Heart left ventricle (tissue), 13 donors: ENCODE data around the gene TMEM123.

Experiments
- POLR2A ChIP-seq, 2 donors: fragments of 450-650 bp; IDR thresholded peaks; one replicate each; pipeline ENCODE4 v1.6.1; 2017; ENCODE audit warnings: antibody characterized with exemption in 2 of 2, mild to moderate bottlenecking in 2 of 2, moderate library complexity in 2 of 2
- TF ChIP-seq, protein P1 (sequence below), 12 donors: fragments of 200-600 bp; sonication (generic) in 4 of 12; IDR thresholded peaks; one replicate each; pipeline versions ENCODE4 v1.5.0 to v1.8.0; 2018 to 2022; ENCODE audit warnings: antibody characterized with exemption in 12 of 12, mild to moderate bottlenecking in 5 of 12
- donor health status: ischemic (EF 13 %, LVEDD 7.1; RV severe dilation, severe dysfunction).
- donor health status: DM: no; HTN: yes; CAD: no.
- donor health status: DM: no; HTN: no; CAD: no.
- donor health status: ischemic (EF 25% LVEDD 6.9; RV normal size, moderate dysfunction).
- donor health status: ischemic (EF 25% LVEDD 5.7; RV mildly dilated, moderate dysfunction).
- donor health status: ischemic (EF 35%, LVEDD 5.7; RV mildly dilated, moderate dysfunction).
- donor health status: nonischemic (EF 11% LVEDD 7.7; RV severe dilation, severe dysfunction).
- donor health status: DM: yes; HTN: yes; CAD: no.
- donor health status: PGD.
- donor health status: ischemic (EF 29% LVEDD 5.4; RV normal size, mild dysfunction).
- donor health status: nonischemic (EF 23%, LVEDD 6.1; RV moderate dilation, normal function).

DNA sequence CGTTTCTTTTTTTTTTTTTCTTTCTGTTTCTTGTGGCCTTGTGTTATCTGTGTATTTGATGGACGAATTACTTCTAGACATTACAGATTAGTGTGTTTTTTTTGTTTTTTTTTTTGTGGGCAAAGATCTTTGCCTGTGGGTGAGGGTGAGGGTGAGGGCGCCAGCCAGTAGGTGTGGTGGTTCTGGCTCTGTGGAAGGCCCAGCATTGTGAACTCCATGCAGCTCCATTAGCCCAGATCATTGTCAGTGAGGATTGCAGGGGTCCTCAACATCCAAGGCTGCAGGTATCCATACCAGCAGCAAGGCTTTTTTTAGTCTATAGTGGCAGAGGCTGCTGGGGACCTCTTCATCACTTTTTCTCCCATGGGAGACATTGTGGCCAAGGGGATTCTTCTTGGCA is 91.9 kb downstream of the TMEM123 start:
- TF ChIP-seq, protein P1, sequence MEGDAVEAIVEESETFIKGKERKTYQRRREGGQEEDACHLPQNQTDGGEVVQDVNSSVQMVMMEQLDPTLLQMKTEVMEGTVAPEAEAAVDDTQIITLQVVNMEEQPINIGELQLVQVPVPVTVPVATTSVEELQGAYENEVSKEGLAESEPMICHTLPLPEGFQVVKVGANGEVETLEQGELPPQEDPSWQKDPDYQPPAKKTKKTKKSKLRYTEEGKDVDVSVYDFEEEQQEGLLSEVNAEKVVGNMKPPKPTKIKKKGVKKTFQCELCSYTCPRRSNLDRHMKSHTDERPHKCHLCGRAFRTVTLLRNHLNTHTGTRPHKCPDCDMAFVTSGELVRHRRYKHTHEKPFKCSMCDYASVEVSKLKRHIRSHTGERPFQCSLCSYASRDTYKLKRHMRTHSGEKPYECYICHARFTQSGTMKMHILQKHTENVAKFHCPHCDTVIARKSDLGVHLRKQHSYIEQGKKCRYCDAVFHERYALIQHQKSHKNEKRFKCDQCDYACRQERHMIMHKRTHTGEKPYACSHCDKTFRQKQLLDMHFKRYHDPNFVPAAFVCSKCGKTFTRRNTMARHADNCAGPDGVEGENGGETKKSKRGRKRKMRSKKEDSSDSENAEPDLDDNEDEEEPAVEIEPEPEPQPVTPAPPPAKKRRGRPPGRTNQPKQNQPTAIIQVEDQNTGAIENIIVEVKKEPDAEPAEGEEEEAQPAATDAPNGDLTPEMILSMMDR (IDR thresholded peaks at IDR 0.05): no peak
- TF ChIP-seq POLR2A (IDR thresholded peaks at IDR 0.05): no peak
